HEK293 (cell line): ENCODE results near the gene CSKMT.

Experiments used
- GLIS1 ChIP-seq: fragments of 450-650 bp; formaldehyde crosslinking; IDR thresholded peaks from 2 replicates; pipeline ENCODE4 v1.5.1; 2016; ENCODE audit warnings: missing biosample characterization, missing genetic modification characterization
- IKZF3 ChIP-seq: fragments of 450-650 bp; IDR thresholded peaks from 2 replicates; pipeline ENCODE4 v1.5.0; 2018; ENCODE audit warnings: missing biosample characterization, mild to moderate bottlenecking, missing genetic modification characterization, moderate library complexity
- MEIS1 ChIP-seq: sonication (generic); formaldehyde crosslinking; IDR thresholded peaks from 2 replicates; pipeline ENCODE4 v1.8.1; 2022; ENCODE audit warnings: missing genetic modification reagents, mild to moderate bottlenecking, borderline replicate concordance
- MYNN ChIP-seq: fragments of 450-650 bp; formaldehyde crosslinking; IDR thresholded peaks from 2 replicates; pipeline ENCODE4 v1.5.1; 2016; ENCODE audit warnings: missing biosample characterization, missing genetic modification characterization, borderline replicate concordance
- RBAK ChIP-seq: fragments of 450-650 bp; formaldehyde crosslinking; IDR thresholded peaks from 2 replicates; pipeline ENCODE4 v1.5.1; 2016; ENCODE audit warnings: missing biosample characterization, missing genetic modification characterization
- SP3 ChIP-seq: fragments of 450-650 bp; formaldehyde crosslinking; IDR thresholded peaks from 2 replicates; pipeline ENCODE4 v1.5.1; 2016; ENCODE audit warnings: missing biosample characterization, missing genetic modification characterization
- ZBTB17 ChIP-seq: fragments of 450-650 bp; formaldehyde crosslinking; IDR thresholded peaks from 2 replicates; pipeline ENCODE4 v1.5.1; 2016; ENCODE audit warnings: missing biosample characterization, missing genetic modification characterization
- ZNF19 ChIP-seq: fragments of 450-650 bp; formaldehyde crosslinking; IDR thresholded peaks from 2 replicates; pipeline ENCODE4; 2016; ENCODE audit warnings: missing biosample characterization, missing genetic modification characterization, low read depth
- ZNF2 ChIP-seq: fragments of 450-650 bp; formaldehyde crosslinking; IDR thresholded peaks from 2 replicates; pipeline ENCODE4 v1.5.1; 2016; ENCODE audit warnings: missing biosample characterization, missing genetic modification characterization
- ZNF211 ChIP-seq: fragments of 450-650 bp; formaldehyde crosslinking; IDR thresholded peaks from 2 replicates; pipeline ENCODE4 v1.5.1; 2016; ENCODE audit warnings: low read depth, missing biosample characterization, missing genetic modification characterization
- ZNF221 ChIP-seq: fragments of 450-650 bp; formaldehyde crosslinking; IDR thresholded peaks from 2 replicates; pipeline ENCODE4 v1.5.1; 2017; ENCODE audit warnings: missing biosample characterization, missing genetic modification characterization, borderline replicate concordance
- ZNF335 ChIP-seq: fragments of 450-650 bp; formaldehyde crosslinking; conservative IDR thresholded peaks from 2 replicates; pipeline ENCODE4 v1.5.1; 2016; ENCODE audit warnings: missing biosample characterization, missing genetic modification characterization
- ZNF629 ChIP-seq: fragments of 450-650 bp; formaldehyde crosslinking; IDR thresholded peaks from 2 replicates; pipeline ENCODE4 v1.5.1; 2017; ENCODE audit warnings: missing biosample characterization, missing genetic modification characterization
- ZNF76 ChIP-seq: fragments of 450-650 bp; formaldehyde crosslinking; IDR thresholded peaks from 2 replicates; pipeline ENCODE4; 2016; ENCODE audit warnings: low read depth, missing biosample characterization, missing genetic modification characterization, borderline replicate concordance
- ZSCAN30 ChIP-seq: fragments of 450-650 bp; IDR thresholded peaks from 2 replicates; pipeline ENCODE4 v1.5.1; 2018; ENCODE audit warnings: missing biosample characterization, mild to moderate bottlenecking, missing genetic modification characterization, moderate library complexity
- ZXDB ChIP-seq: fragments of 450-650 bp; formaldehyde crosslinking; IDR thresholded peaks from 2 replicates; pipeline ENCODE4 v1.5.1; 2016; ENCODE audit warnings: missing biosample characterization, missing genetic modification characterization
- TF ChIP-seq, protein P1 (sequence below): fragments of 450-650 bp; formaldehyde crosslinking; conservative IDR thresholded peaks from 2 replicates; pipeline ENCODE4 v1.5.1; 2016; ENCODE audit warnings: low read depth, missing biosample characterization, missing genetic modification characterization
- TF ChIP-seq, protein P2 (sequence below): fragments of 450-650 bp; formaldehyde crosslinking; IDR thresholded peaks from 2 replicates; pipeline ENCODE4 v1.5.1; 2016; ENCODE audit warnings: missing biosample characterization, missing genetic modification characterization
- TF ChIP-seq, protein P3 (sequence below): fragments of 450-650 bp; IDR thresholded peaks from 2 replicates; pipeline ENCODE4 v1.5.1; 2018; ENCODE audit warnings: missing biosample characterization, mild to moderate bottlenecking, missing genetic modification characterization
- TF ChIP-seq, protein P4 (sequence below): fragments of 450-650 bp; formaldehyde crosslinking; IDR thresholded peaks from 2 replicates; pipeline ENCODE4 v1.5.1; 2016; ENCODE audit warnings: missing biosample characterization, missing genetic modification characterization
- TF ChIP-seq, protein P5 (sequence below): fragments of 450-650 bp; formaldehyde crosslinking; IDR thresholded peaks from 2 replicates; pipeline ENCODE4 v1.5.1; 2017; ENCODE audit warnings: missing biosample characterization, missing genetic modification characterization
- TF ChIP-seq, protein P6 (sequence below): fragments of 450-650 bp; formaldehyde crosslinking; IDR thresholded peaks from 2 replicates; pipeline ENCODE4 v1.5.1; 2016; ENCODE audit warnings: missing biosample characterization, missing genetic modification characterization

CSKMT gene

DNA sequence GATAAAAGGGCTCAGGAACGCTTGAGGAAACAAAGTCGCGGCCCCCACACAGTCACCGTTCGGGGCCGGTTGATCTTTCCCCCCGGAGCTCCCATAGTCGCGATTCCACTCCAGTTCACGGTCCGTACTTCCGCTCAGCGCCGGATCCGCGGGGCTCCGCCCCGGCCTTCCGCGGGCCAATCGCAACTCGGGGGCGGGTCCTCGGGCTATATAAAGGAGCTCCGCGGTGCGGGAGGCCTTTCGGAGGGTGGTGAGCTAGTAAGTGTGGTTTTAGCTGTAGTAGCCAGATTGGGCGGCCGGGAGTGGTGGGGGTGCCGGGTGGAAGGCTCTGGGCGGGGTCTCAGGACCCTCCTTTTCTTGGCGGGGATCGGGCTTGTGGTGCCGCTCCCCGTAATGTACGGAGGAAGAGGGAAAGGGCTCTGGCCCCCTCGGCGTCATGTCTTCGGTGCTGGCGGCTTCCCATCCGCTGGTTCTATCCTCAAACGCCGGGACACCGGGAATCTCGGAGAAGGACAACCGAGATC lies at the start of gene CSKMT, which contains the start of gene C11orf98 (continued):
- TF ChIP-seq GLIS1 (peak; percentile 68), ZNF335 (tag by site-specific recombination) (no peak), ZNF629 (tag by site-specific recombination) (0 out of 2 replicates have a peak, but pooled peaks have one; percentile 17), ZBTB17 (0 out of 2 replicates have a peak, but pooled peaks have one; percentile 22), MYNN (tag by site-specific recombination) (no peak), ZNF2 (tag by site-specific recombination) (no peak), IKZF3 (tag by site-specific recombination) (0 out of 2 replicates have a peak, but pooled peaks have one; percentile 23), ZNF19 (tag by site-specific recombination) (no peak), ZNF211 (no peak), ZXDB (tag by site-specific recombination) (0 out of 2 replicates have a peak, but pooled peaks have one; percentile 25), ZNF76 (tag by site-specific recombination) (peak; percentile 40; the same call in 1 of the 2 replicates), ZNF221 (no peak), ZSCAN30 (no peak), SP3 (tag by site-specific recombination) (peak; percentile 64), MEIS1 (no peak), RBAK (tag by site-specific recombination) (no peak)
- TF ChIP-seq, protein P1, sequence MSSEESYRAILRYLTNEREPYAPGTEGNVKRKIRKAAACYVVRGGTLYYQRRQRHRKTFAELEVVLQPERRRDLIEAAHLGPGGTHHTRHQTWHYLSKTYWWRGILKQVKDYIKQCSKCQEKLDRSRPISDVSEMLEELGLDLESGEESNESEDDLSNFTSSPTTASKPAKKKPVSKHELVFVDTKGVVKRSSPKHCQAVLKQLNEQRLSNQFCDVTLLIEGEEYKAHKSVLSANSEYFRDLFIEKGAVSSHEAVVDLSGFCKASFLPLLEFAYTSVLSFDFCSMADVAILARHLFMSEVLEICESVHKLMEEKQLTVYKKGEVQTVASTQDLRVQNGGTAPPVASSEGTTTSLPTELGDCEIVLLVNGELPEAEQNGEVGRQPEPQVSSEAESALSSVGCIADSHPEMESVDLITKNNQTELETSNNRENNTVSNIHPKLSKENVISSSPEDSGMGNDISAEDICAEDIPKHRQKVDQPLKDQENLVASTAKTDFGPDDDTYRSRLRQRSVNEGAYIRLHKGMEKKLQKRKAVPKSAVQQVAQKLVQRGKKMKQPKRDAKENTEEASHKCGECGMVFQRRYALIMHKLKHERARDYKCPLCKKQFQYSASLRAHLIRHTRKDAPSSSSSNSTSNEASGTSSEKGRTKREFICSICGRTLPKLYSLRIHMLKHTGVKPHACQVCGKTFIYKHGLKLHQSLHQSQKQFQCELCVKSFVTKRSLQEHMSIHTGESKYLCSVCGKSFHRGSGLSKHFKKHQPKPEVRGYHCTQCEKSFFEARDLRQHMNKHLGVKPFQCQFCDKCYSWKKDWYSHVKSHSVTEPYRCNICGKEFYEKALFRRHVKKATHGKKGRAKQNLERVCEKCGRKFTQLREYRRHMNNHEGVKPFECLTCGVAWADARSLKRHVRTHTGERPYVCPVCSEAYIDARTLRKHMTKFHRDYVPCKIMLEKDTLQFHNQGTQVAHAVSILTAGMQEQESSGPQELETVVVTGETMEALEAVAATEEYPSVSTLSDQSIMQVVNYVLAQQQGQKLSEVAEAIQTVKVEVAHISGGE (tag by site-specific recombination) = peak; percentile 89
- TF ChIP-seq, protein P2, sequence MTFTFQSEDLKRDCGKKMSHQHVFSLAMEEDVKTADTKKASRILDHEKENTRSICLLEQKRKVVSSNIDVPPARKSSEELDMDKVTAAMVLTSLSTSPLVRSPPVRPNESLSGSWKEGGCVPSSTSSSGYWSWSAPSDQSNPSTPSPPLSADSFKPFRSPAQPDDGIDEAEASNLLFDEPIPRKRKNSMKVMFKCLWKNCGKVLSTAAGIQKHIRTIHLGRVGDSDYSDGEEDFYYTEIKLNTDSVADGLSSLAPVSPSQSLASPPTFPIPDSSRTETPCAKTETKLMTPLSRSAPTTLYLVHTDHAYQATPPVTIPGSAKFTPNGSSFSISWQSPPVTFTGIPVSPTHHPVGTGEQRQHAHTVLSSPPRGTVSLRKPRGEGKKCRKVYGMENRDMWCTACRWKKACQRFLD (tag by site-specific recombination) = no peak
- TF ChIP-seq, protein P3, sequence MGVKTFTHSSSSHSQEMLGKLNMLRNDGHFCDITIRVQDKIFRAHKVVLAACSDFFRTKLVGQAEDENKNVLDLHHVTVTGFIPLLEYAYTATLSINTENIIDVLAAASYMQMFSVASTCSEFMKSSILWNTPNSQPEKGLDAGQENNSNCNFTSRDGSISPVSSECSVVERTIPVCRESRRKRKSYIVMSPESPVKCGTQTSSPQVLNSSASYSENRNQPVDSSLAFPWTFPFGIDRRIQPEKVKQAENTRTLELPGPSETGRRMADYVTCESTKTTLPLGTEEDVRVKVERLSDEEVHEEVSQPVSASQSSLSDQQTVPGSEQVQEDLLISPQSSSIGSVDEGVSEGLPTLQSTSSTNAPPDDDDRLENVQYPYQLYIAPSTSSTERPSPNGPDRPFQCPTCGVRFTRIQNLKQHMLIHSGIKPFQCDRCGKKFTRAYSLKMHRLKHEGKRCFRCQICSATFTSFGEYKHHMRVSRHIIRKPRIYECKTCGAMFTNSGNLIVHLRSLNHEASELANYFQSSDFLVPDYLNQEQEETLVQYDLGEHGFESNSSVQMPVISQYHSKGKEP = no peak
- TF ChIP-seq, protein P4, sequence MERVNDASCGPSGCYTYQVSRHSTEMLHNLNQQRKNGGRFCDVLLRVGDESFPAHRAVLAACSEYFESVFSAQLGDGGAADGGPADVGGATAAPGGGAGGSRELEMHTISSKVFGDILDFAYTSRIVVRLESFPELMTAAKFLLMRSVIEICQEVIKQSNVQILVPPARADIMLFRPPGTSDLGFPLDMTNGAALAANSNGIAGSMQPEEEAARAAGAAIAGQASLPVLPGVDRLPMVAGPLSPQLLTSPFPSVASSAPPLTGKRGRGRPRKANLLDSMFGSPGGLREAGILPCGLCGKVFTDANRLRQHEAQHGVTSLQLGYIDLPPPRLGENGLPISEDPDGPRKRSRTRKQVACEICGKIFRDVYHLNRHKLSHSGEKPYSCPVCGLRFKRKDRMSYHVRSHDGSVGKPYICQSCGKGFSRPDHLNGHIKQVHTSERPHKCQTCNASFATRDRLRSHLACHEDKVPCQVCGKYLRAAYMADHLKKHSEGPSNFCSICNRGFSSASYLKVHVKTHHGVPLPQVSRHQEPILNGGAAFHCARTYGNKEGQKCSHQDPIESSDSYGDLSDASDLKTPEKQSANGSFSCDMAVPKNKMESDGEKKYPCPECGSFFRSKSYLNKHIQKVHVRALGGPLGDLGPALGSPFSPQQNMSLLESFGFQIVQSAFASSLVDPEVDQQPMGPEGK (tag by site-specific recombination) = peak; percentile 65
- TF ChIP-seq, protein P5, sequence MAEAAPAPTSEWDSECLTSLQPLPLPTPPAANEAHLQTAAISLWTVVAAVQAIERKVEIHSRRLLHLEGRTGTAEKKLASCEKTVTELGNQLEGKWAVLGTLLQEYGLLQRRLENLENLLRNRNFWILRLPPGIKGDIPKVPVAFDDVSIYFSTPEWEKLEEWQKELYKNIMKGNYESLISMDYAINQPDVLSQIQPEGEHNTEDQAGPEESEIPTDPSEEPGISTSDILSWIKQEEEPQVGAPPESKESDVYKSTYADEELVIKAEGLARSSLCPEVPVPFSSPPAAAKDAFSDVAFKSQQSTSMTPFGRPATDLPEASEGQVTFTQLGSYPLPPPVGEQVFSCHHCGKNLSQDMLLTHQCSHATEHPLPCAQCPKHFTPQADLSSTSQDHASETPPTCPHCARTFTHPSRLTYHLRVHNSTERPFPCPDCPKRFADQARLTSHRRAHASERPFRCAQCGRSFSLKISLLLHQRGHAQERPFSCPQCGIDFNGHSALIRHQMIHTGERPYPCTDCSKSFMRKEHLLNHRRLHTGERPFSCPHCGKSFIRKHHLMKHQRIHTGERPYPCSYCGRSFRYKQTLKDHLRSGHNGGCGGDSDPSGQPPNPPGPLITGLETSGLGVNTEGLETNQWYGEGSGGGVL (tag by site-specific recombination) = no peak
- TF ChIP-seq, protein P6, sequence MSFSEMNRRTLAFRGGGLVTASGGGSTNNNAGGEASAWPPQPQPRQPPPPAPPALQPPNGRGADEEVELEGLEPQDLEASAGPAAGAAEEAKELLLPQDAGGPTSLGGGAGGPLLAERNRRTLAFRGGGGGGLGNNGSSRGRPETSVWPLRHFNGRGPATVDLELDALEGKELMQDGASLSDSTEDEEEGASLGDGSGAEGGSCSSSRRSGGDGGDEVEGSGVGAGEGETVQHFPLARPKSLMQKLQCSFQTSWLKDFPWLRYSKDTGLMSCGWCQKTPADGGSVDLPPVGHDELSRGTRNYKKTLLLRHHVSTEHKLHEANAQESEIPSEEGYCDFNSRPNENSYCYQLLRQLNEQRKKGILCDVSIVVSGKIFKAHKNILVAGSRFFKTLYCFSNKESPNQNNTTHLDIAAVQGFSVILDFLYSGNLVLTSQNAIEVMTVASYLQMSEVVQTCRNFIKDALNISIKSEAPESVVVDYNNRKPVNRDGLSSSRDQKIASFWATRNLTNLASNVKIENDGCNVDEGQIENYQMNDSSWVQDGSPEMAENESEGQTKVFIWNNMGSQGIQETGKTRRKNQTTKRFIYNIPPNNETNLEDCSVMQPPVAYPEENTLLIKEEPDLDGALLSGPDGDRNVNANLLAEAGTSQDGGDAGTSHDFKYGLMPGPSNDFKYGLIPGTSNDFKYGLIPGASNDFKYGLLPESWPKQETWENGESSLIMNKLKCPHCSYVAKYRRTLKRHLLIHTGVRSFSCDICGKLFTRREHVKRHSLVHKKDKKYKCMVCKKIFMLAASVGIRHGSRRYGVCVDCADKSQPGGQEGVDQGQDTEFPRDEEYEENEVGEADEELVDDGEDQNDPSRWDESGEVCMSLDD (tag by site-specific recombination) = no peak
